Germinal center (tissue), 1 donor: ENCODE results near the gene THSD4.
"Not testable (repeated sequence)": the region's sequence is repeated elsewhere in the genome, so short reads cannot be mapped to it uniquely, and the experiment has no call there.

ENCODE experiments used
- DNase-seq: peaks from one replicate; pipeline ENCODE4 v3.0.0; 2012; ENCODE audit warnings: mixed read lengths, low spot score

Gene THSD4

GRCh38 chr15:71189718-71190117 is 74.4 kb downstream of the THSD4 start:
- DNase-seq = no peak

GRCh38 chr15:71191296-71191695 is 76.0 kb downstream of the THSD4 start:
- no peak for DNase-seq

DNA sequence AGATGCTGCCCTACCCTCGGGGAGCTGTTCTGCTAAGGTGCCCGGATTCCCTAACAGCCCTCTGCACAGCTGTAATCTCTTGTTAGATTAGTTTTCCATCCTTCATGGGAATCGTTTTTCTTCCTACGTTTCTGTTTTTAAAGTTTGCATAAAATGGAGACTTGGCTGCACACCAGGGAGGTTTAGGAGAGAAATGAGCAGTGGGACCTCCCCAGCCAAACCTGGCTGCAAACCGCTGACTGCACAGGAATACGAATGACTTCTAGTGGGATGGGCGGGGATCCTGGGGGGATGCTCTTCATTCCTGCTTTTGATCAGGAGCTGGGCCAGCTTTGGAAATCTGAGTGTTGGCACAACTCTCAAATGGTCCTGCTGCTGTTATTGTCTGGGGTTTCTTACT is 77.5 kb downstream of the THSD4 start:
- no peak for DNase-seq

GRCh38 chr15:71194286-71194685 is 79.0 kb downstream of the THSD4 start:
- DNase-seq = no peak

GRCh38 chr15:71195242-71195641 is 80.0 kb downstream of the THSD4 start:
- no peak for DNase-seq

- DNase-seq = no peak
These were observed 82.3 kb downstream of the THSD4 start for GRCh38 chr15:71197620-71198019.

DNA sequence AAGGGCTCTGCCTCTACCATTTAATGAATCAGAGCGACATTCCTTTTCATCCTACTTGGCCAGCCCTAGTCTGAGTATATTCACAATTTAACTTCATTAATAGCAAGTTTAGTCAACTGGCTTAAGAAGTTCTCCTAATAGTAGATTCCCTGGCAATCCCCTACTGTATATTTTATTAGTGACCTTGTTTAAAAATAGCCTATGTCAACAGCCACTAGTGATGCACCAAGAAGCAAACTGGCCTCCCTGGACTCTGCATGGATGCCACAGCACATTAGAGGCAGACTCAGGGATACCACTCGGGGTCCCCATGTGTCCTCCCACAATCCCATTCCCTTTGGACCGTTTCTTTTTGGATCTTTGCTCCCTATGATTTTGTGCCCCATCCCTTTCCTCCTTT is 83.6 kb downstream of the THSD4 start:
- DNase-seq = no peak

DNA sequence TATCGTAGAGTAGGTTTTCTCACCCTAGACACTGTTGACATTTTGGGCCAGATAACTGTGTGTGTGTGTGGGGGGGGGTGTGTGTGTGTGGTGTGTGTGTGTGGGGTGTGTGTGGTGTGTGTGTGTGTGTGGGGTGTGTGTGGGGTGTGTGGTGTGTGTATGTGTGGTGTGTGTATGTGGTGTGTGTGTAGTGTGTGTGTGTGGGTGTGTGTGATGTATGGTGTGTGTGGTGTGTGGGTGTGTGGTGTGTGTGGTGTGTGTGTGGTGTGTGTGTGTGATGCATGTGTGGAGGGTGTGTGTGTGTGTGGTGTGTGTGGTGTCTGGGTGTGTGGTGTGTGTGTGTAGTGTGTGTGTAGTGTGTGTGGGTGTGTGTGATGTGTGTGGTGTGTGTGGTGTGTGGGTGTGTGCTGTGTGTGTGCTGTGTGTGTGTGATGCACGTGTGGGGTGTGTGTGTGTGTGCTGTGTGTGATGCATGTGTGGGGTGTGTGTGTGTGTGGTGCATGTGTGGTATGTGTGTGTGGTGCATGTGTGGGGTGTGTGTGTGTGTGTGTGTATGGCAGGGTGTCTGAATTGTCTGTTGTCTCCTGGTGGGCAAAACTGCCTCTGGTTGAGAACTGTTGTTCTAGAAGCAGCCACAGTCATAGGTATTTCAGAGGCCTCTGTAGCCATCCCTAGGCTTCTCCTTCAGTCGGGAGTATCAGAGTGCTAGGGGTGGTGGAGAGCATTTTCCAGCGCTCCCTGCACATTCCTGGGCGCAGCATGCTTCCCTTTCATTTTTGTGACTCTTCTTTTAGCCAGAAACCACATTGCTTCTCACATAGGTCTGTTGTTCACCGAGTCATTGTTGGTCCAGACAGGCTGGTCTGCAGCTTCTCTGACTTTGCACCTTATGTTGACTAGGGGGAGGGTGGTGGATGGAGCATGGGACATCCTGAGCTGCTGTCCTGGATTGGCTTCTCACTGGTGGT is 84.4 kb downstream of the THSD4 start:
- DNase-seq = no peak

DNA sequence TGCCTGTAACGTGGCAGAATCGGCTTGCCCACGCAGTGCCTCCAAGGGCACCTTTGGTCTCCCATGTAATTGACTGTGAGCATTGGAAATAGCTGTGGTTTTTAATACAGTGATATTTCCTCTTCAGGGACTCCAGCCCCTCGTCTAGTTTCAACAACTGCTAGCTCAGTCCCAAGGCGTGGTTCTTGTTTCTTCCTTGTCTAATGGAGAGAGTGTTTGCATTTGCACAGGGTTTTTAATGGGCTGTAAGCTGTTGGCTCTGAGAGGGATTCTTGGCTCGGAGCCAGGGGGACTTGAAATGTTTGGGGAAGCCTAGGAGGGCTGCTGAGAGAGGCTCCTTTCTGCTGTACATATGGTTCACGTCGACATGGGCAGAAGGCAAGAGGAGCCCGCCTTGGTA is 86.2 kb downstream of the THSD4 start:
- no peak for DNase-seq

- no peak for DNase-seq
These were observed 87.4 kb downstream of the THSD4 start for GRCh38 chr15:71202712-71203111.

GRCh38 chr15:71203586-71204474 is 88.6 kb downstream of the THSD4 start:
- DNase-seq = no peak

DNA sequence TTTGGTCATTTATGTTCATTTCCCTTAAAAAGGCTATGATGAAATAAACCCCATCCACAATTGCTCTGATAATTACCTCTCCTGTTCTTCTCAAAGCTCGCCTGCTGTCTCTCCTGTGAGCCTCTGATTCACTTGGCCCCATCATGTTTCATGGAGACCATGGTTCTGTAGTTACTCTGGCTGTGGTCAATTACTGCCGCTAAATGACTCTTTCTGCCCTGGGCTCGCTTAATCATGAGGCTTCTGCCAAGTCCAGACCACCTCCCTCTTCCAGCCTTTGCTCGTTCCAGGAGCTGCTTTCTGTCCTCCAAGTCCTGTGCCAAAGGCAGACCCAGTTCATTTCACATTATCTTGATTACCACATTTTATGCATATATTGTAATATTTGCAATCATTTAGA is 91.9 kb downstream of the THSD4 start:
- no peak for DNase-seq

- no peak for DNase-seq
These were observed 96.9 kb downstream of the THSD4 start for GRCh38 chr15:71212146-71212545.

GRCh38 chr15:71213943-71214342 is 98.7 kb downstream of the THSD4 start:
- not testable (repeated sequence) for DNase-seq

DNA sequence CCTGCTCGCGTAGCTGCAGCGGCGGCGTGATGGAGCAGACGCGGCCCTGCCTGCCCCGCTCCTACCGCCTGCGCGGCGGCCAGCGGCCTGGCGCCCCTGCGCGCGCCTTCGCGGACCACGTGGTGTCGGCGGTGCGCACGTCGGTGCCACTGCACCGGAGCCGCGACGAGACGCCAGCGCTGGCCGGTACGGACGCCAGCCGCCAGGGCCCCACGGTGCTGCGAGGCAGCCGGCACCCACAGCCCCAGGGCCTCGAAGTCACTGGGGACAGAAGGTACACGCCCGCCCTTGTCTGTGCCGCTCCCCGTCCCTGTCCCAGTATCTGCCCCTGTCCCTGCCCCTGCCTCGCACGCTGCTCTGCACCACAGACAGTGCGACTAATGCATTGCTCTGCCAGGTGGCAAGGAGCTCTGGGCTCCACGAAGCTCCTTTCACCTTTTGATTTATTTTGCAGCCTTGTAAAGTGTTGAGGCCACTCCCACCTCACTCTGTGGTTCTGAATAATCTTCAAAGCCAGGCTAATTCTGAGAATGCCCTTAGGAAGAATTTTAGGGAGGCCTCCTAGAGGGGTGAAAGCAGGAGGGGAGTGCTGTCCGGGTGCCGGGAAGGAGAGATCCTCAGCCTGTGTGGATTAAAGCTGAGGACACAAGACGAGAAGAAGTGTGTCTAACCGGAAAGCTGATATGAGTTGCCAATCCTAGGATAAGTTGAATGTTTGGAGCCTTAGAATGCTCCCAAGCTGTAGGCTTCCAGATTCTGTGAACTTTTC is 100.0 kb downstream of the THSD4 start:
- DNase-seq = no peak

DNA sequence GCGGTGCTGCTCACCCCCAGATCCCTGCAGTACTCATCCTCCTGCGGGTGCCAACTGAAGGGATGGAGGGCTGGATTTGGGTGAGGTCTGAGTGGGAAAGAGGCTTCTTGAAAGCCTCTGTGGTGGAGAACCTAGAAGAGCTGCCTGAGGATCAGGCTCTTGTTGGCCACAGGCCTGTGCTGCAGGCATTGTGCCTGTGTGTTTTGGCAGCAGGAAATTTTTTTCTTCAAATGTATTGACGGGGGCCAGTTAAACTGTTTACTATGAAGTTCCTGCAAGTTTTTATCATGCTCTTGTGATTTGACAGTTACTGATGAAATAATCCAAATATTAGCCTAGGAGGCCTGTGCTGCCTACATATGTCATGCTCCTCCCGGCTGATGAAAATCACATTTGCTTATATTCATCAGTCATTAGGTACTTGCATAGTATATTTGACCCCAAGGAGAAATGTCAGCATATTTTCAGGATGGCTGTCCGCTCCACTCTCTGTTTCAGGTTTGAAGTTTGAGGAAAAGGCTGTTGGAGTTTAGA is 103.1 kb downstream of the THSD4 start:
- DNase-seq = no peak

DNA sequence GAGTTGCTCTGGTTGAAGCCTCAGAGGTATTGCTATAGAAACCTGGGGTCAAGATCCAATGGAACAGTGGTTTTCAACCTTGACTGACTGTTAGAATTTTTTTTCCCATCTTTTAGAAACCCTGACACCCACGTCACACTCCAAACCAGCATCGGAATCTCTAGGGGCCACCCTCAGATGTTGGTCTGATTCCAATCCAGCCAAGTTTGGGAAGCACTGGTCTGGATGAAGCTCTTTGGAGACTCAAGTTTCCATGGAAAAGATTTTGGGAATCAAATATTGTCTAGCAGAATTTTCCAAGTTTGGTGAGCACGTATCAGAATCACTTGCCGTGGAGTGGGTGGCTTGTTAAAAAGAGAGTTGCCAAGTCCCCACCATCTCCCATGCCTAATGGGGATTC is 103.8 kb downstream of the THSD4 start:
- no peak for DNase-seq

DNA sequence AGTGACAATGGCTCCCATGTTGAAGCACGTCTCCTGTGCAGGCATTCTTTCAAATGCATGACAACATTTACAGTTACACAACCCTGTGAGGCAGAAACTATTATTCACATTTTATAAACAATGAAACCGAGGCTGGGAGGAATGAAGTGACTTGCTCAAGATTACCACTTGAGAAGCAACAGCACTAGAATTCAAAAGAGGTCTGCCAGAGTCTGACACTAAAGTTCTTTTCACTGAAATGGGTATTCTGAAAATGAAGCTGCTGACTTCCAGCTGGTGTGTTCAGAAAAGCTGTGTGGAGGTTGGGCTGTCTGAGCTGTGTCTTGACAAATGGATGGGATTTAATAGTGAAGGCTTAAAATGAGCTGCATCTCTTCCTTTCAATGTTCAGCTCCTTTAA is 104.4 kb downstream of the THSD4 start:
- no peak for DNase-seq

GRCh38 chr15:71220828-71221227 is 105.6 kb downstream of the THSD4 start:
- no peak for DNase-seq

- DNase-seq = no peak
These were observed 106.1 kb downstream of the THSD4 start for GRCh38 chr15:71221417-71221816.

GRCh38 chr15:71223516-71223915 is 108.2 kb downstream of the THSD4 start:
- DNase-seq = no peak

- no peak for DNase-seq
These were observed 108.8 kb downstream of the THSD4 start for GRCh38 chr15:71224024-71224423.
